ENCODE measurements around the gene DKKL1. TPM values are rescaled to one million over a fixed set of nuclear protein-coding genes. Genes with fewer than 3 reads are reported as not detected.

The DKKL1 gene
- total and polyA plus RNA-seq, 8 donors = 0.12 to 1.3 (median 0.46) TPM; not detected in 3

GRCh38 chr19:49421039-49421877, 57.6 kb downstream of the DKKL1 start:
- peak; percentile 73 to 91 (median 86) for ATAC-seq
- H3K9me3 ChIP-seq = no peaks in the 10 kb centered on the region
- no peak overlapping the region for H3K27ac ChIP-seq
- intact Hi-C loops (cut with DNase I) = no loop called here
- peak overlapping the region in 2 of 4 donors; percentile 24 to 33 for H3K4me3 ChIP-seq
- no peaks in the 10 kb centered on the region for H3K36me3 ChIP-seq
- TF ChIP-seq CTCF (IDR thresholded peaks at IDR 0.05) = no peak
- H3K27me3 ChIP-seq = peaks cover 0 to 27% (median 11%) of the 10 kb centered on the region in 4 donors
- H3K4me1 ChIP-seq = no peaks in the 10 kb centered on the region
- DNase-seq = peak; percentile 40 to 81 (median 60)
- no peak for FAIRE-seq
- WGBS, 2 donors = 9% methylated on average over 48 of the region's 48 CpGs

- H3K9me3 ChIP-seq = no peaks in the 10 kb centered on the region
- no peak for TF ChIP-seq CTCF (IDR thresholded peaks at IDR 0.05)
- no peak overlapping the region for H3K4me3 ChIP-seq
- H3K27ac ChIP-seq = no peak overlapping the region
- peaks cover 0 to 33% (median 11%) of the 10 kb centered on the region in 4 donors for H3K27me3 ChIP-seq
- 27 to 38% methylated on average over 2 to 3 of the region's 3 CpGs for WGBS, 2 donors
- FAIRE-seq = no peak
- ATAC-seq = no peak
- no peak for DNase-seq
- H3K4me1 ChIP-seq = no peaks in the 10 kb centered on the region
- no peaks in the 10 kb centered on the region for H3K36me3 ChIP-seq
- intact Hi-C loops (cut with DNase I) = no loop called here
These were observed 58.2 kb downstream of the DKKL1 start for GRCh38 chr19:49421878-49422202.

- FAIRE-seq = no peak
- Histone ChIP-seq H3K27me3 (peaks cover 0 to 39% (median 11%) of the 10 kb centered on the region in 4 donors), H3K4me3 (peak overlapping the region in 1 of 4 donors; percentile 22), H3K27ac (no peak overlapping the region), H3K36me3 (no peaks in the 10 kb centered on the region), H3K9me3 (no peaks in the 10 kb centered on the region), H3K4me1 (no peaks in the 10 kb centered on the region)
- DNase-seq = peak in 1 of 6 donors; percentile 73
- intact Hi-C loops (cut with DNase I) = no loop called here
- 3% methylated on average over 52 to 58 of the region's 58 CpGs for WGBS, 2 donors
- peak; percentile 39 to 76 (median 65) for ATAC-seq
- TF ChIP-seq CTCF (IDR thresholded peaks at IDR 0.05) = peak in 3 of 4 donors; percentile 18 to 26 (median 21)
These were observed 58.9 kb downstream of the DKKL1 start for GRCh38 chr19:49422407-49423070.

- H3K27me3 ChIP-seq = peaks cover 0 to 47% (median 11%) of the 10 kb centered on the region in 4 donors
- no peak for DNase-seq
- no peaks in the 10 kb centered on the region for H3K36me3 ChIP-seq
- no peak for FAIRE-seq
- H3K27ac ChIP-seq = no peak within 1 kb of the TSS
- ATAC-seq = no peak
- no peaks in the 10 kb centered on the region for H3K9me3 ChIP-seq
- H3K4me1 ChIP-seq = peaks cover 0 to 6% (median 0%) of the 10 kb centered on the region in 3 donors
- peak within 1 kb of the TSS in 1 of 4 donors; percentile 22 for H3K4me3 ChIP-seq
- intact Hi-C loops (cut with DNase I) = no loop called here
- TF ChIP-seq CTCF (IDR thresholded peaks at IDR 0.05) = no peak
- WGBS, 2 donors = 10 to 12% methylated on average over 41 to 42 of the region's 42 CpGs
These were observed 59.7 kb downstream of the DKKL1 start, which contains the start of gene PTH2 for GRCh38 chr19:49423071-49423984. TSS of gene PTH2 (minus strand) at chr19:49423441. CDS start at chr19:49423339, 102 bp downstream.

All from pancreas (tissue), 10 donors.